GM21526 (cell line): ENCODE measurements around the gene ASIC1.
A peak's percentile ranks its signal among the peaks of the same experiment; 100 is the strongest.

ENCODE experiments used
- ATAC-seq: cut with Tn5 transposase; IDR thresholded peaks from one replicate; pipeline ENCODE4 v1.9.1; 2021; ENCODE audit warnings: moderate library complexity; ENCODE audit not compliant: unreplicated experiment, low FRiP score

Gene ASIC1

GRCh38 chr12:50058743-50059312 lies 1.4 kb downstream of the ASIC1 start:
- no peak for ATAC-seq

- no peak for ATAC-seq
Observed at GRCh38 chr12:50059440-50060119, 2.2 kb downstream of the ASIC1 start.

- no peak for ATAC-seq
Observed at GRCh38 chr12:50060120-50060468, 2.7 kb downstream of the ASIC1 start.

- ATAC-seq, result no peak
Observed at GRCh38 chr12:50061171-50061570, 3.8 kb downstream of the ASIC1 start.

- no peak for ATAC-seq
Observed at GRCh38 chr12:50061946-50062686, 4.7 kb downstream of the ASIC1 start.

DNA sequence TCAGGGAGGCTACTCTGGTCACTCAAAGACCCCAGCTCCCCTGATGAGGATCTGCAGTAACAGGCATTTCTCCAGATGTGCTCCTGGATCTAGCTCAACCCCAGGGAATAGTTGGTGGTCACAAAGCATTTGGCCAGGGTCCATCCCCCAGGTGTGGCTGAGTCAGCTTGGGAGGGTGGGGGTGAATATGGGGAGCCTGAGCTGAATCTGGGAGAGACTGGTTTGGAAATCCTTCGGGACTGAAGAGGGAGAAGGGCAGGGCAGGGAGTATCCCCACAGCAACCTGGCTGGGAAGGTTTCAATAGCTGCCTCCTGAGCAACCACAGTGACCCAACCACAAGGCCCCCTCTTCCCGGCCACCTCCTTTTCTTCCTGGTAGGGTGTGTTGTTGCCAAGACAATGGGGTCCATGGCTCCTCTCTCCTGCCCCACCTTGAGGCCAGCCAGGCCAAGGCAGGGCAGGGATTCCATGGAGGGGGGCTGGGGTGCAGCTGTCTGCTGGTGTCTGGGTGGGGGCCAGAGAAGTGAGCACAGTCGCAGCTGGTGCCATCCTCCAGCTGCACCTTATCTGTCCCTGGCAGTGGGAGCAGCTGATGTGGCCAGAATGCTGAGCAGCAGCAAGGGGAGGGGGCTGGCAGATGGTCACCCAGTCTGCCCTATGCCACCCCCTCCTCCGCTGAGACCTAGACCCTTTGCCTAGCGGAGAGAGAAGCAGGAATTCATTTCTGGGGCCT lies 5.5 kb downstream of the ASIC1 start:
- ATAC-seq, result no peak

DNA sequence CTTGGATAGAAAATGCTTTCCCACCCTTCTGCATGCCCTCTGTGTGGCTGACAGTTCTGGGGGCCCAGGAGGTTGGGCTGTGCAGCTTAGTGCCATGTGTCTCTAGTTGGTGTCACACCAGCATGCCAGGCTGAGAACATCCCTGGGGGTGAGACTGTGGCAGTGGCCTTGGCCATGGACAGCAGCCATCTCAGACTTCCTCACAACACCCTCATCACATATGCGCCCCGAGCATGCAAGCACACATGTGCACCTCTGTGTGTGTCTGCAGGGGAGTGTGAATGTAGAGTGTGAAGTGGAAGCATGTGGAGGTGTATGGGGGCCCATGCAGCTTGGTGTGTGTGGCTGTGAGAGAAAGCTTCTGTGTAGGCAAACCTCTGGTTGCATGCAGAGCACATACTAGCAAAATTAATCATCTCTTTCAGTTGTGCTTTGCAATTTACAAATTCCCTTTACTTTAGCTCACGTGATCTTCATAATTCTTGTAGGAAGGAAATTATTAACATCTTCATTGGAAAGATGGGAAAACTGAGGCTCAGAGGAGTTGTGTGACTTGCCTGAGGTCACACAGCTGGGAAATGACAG lies 8.4 kb downstream of the ASIC1 start:
- ATAC-seq, result no peak

GRCh38 chr12:50066402-50066801 lies 9.0 kb downstream of the ASIC1 start:
- ATAC-seq, result no peak

- ATAC-seq, result no peak
Observed at GRCh38 chr12:50069069-50069468, 11.7 kb downstream of the ASIC1 start.

DNA sequence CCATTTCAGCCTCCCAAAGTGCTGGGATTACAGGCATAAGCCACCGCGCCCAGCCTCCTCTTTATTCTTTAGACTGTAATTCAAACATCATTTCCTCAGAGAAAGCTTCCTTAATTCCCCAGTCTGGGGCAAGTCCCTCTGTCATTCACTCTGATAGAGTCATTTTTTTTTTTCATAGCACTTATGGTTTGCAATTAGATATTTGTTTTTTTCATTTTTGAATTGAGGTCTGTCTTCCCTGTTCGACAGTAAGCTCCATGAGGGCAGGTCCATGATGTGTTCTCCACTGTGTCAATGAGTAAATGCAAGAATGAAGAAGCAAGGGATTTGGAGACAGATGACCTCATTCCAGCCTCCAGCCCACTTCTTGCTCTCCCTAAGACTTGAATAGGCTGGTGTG lies 12.1 kb downstream of the ASIC1 start:
- ATAC-seq, result no peak

GRCh38 chr12:50070314-50071060 lies 13.1 kb downstream of the ASIC1 start:
- no peak for ATAC-seq

DNA sequence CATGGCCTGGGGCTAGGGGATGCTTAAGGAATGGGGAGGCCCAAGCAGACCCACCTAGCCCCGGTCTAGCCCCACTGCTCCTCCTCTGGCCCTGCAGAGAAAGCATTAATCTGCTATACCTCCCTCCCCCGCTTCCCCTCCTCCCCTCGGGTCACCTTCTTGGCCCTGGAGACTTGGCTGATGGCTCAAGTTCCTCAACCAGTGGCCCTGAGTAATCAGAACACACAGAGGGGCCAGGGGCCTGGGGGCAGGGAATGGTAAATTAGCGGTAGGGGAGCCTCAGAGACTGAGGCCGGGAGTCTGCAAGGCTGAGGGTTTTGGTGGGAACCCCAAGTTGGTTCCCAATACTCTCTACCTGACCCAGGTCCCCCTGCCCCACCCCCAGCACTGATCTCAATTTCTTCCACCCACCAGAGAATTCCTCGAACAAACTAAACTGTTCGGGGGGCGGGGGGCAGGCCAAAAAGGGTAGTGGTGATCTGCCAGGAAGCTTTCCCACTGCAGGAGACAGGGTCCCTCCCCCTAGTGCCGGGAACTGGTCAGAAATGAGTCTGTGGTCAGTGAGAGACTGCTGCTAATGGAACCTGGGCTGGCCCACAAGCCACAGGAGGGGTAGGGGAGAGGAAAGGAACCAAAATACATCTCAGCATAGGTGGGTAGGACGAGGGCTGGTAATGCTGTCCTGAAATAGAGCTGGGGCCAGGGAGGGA lies 15.0 kb downstream of the ASIC1 start:
- no peak for ATAC-seq

DNA sequence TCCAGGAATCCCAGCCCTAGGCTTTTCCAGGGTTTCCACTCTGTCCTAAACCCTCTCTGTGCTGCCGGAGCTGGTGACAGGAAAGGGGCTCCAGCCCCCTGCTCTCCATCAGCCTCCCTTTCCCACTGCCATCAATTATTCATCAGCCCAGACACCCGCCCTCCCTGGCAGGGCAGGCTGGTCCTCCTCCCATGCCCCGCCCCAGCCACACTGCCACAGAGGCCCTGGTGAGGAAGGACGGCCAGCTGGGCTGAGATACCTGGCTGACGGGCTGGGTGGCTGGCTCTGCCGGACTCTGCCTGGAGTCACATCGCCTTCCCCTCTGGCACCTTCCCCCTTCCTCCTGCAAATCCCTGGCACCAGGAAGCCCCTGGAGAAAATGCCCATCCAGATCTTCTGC lies 15.8 kb downstream of the ASIC1 start:
- no peak for ATAC-seq

- no peak for ATAC-seq
Observed at GRCh38 chr12:50073712-50074111, 16.3 kb downstream of the ASIC1 start.

GRCh38 chr12:50074936-50075807 lies 17.8 kb downstream of the ASIC1 start:
- peak; percentile 63 for ATAC-seq

- no peak for ATAC-seq
Observed at GRCh38 chr12:50075808-50076170, 18.4 kb downstream of the ASIC1 start.

DNA sequence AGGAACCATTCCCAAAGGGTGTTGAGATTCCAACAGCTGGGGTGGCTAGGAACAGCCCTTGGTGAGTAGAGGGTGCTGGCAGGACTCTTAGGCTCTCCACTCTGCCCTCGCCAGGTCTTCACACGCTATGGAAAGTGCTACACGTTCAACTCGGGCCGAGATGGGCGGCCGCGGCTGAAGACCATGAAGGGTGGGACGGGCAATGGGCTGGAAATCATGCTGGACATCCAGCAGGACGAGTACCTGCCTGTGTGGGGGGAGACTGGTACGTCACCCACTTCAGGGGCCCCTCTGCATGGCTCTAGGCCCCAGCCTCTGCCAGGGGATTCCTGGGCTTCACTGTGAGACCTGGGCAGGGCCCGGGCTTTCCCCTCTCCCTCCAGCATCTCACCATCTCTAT lies 19.7 kb downstream of the ASIC1 start:
- no peak for ATAC-seq

DNA sequence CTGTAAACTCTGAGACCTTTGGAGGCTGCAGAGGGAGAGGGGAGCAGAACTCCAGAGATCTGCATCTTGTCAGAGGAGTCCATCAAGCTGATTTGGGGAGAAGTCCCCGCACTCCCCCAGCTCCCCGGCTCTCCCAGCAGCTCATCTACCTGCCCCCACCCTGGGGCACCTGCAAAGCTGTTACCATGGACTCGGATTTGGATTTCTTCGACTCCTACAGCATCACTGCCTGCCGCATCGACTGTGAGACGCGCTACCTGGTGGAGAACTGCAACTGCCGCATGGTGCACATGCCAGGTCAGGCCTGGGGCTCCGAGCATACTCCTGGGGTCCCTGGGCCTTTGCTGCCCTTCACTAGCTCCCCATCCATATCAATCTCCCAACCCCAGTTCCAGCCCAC lies 20.9 kb downstream of the ASIC1 start:
- no peak for ATAC-seq

GRCh38 chr12:50079771-50080170 lies 22.4 kb downstream of the ASIC1 start:
- no peak for ATAC-seq
